GM19452 (cell line): ENCODE data around the gene TEPSIN.

Source experiments
- ATAC-seq: cut with Tn5 transposase; IDR thresholded peaks from one replicate; pipeline ENCODE4 v1.9.1; 2021; ENCODE audit not compliant: unreplicated experiment

The TEPSIN gene

GRCh38 chr17:81271226-81271625, 32.4 kb upstream of the TEPSIN start:
- no peak for ATAC-seq

GRCh38 chr17:81270279-81270678, 31.4 kb upstream of the TEPSIN start:
- ATAC-seq = no peak

DNA sequence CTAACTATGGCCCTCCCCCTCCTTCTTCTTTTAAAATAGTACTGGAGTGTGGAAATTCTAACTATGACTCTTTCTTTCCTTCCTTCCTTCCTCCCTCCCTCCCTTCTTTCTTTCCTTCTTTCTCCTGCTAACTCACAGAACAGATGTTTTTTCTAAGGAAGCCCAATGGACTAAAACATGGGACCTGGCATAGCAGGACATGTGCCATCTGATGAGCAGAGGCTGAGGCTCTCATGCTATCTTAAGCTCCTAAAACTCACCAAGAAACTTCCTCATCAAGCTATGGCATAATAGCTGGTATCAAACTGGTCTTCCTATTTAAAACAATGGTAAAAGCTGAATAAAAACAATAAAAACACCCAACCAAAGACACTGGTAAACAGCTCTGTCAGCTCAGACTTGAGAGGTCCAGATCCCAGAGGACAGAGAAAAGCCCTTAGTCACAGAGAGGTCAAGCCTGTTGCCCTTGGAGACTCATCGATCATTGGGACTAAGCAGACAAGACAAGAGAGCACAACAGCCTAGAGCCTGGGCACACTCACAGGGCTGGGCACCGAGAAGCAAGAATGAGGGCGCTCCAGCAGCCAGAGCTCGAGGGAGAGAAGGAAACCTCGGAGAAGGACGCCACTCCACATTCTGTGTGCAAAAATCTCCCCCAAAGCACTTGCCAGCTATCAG, 28.7 kb upstream of the TEPSIN start:
- ATAC-seq = no peak

GRCh38 chr17:81265576-81265975, 26.7 kb upstream of the TEPSIN start:
- ATAC-seq = no peak

DNA sequence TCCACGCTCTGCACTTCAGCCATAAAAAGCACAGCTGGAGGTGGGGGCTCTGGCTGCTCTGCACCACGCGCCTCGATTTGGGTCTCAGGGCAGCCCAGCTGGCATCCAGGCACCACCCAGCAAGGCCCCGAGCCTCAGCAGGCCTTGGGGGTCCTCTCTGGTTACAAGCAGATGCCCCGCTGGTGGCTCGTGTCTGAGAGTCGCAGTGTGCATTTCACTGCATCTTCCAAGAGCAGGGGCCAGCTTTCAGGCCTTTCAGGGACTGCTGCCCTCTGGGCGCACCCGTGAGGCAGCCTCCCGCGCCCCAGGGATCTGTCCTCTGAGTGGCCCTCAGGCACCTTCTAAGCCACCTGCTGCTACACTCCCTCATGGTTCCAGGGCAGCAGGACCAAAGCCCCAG, 25.8 kb upstream of the TEPSIN start:
- ATAC-seq = no peak

- no peak for ATAC-seq
Measured at GRCh38 chr17:81263371-81264181, 24.7 kb upstream of the TEPSIN start.

- ATAC-seq = no peak
Measured at GRCh38 chr17:81261582-81262336, 22.9 kb upstream of the TEPSIN start.

DNA sequence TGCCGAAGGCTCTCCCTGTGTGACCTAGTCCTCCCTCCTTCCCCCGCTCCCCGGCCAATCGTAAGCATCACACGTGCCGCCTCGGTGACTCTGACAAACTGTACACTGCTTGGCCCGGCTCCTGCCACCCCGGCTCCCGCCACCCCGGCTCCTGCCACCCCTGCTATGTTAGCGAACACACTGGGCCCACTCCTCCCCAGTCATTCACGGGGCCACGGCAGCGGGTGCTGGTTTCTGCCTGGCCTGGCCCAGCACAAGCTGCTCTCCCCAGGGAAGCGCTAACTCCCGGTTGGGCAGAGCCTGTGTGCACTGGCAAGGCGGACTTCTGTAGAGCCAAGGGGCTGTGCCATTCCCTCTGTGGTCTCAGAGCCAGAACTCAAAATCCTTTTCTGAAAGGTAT, 22.2 kb upstream of the TEPSIN start:
- ATAC-seq = no peak

- ATAC-seq = no peak
Measured at GRCh38 chr17:81260641-81261040, 21.8 kb upstream of the TEPSIN start.

DNA sequence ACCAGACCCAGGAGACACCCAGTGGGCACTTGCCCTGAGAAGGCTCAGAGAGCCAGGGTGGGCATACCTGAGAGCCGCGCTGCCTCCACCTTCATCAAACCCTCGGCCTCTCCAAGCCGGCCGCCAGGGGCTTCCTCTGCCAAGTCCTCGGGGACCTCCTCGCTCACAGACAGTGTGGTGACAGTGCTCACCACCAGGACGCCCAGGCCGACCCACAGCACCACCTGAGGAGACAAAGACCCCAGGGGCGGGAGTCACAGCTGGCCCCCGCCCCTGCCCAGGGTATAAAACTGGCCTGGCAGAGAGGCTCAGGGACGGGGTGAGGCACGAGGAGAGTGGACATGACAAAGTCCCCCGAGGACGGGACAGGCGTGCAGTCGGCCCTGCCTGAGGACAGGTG, 21.3 kb upstream of the TEPSIN start:
- no peak for ATAC-seq

DNA sequence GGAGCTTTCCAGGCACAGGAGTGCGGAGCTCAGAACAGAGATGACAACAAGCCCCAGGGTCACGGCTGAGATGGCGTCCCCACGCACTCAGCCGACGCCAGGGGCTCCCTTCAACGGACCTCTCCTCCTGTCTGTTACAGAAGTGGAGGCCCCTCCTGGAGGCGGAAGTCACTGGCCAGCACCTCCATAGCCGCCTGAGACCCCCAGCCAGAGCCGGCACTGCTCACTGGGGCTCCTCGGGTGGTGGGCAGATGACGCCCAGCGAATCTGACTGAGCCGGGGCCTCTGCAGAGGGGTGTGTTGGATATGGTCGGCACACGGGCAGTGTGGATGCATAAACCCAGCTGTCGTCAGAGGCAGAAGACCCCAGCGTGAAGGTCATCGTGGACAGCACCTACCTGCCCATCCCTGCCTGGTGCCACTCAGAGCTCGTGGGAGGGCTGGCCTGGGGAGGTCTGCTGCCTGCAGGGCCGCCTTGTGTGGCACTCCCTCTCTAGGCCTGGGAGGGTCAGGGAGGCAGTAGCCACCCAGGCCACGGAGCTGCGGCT, 20.3 kb upstream of the TEPSIN start:
- no peak for ATAC-seq

- no peak for ATAC-seq
Measured at GRCh38 chr17:81258292-81258691, 19.4 kb upstream of the TEPSIN start.

DNA sequence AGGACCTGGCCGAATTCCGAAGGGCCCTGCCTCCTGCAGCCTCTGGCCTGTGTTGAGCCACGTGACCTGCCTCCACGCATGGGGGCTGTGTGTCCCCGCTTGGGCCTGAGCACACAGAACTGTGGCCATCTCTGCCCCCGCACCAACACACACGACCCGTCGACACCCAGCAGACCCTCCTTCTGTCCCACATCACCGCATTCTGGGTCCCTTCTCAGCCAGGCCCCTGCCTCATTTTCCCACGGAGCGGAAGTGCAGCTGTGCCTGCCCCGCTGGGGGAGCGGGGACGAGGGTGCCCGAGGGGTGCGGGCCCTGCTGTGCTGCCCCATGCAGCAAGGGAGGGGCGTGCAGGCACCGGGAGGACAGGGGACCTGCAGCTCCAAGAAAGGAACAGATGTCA, 18.7 kb upstream of the TEPSIN start:
- ATAC-seq = no peak

GRCh38 chr17:81256616-81257015, 17.8 kb upstream of the TEPSIN start:
- no peak for ATAC-seq

- no peak for ATAC-seq
Measured at GRCh38 chr17:81254955-81255717, 16.3 kb upstream of the TEPSIN start.

- ATAC-seq = no peak
Measured at GRCh38 chr17:81253358-81254131, 14.7 kb upstream of the TEPSIN start.

- no peak for ATAC-seq
Measured at GRCh38 chr17:81252987-81253329, 14.1 kb upstream of the TEPSIN start.

- ATAC-seq = no peak
Measured at GRCh38 chr17:81252326-81252986, 13.6 kb upstream of the TEPSIN start.

DNA sequence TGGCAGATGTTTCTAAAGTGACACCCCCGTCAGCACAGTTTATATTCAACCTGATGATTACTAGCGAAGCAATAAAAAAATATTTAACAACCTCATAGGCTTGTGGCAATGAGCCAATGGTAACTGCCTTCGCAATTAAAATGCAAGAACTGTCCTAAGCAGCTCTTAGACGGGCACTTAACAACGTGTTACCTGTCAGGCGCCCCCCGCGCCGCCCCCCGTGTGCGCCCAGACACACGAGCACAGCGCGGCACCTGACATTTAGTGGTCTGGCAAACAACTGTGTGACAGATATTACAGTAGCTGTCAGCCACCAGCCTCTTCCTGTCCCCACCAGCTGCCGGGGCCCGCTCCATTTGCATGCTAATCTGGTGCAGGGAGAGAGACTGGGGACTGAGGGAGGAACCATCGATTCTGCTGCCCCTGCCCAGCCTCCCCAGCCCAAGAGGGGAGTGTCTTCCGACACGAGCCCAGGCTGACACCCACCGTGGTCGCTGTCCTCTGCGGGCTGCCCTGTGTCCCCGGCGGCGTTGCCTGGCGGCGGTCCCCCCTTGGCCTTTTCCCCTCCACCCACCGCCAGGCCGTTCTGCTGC, 12.9 kb upstream of the TEPSIN start:
- no peak for ATAC-seq
